T47D (cell line): ENCODE results near the gene PCYT1B.

Source experiments
- DNase-seq, 2 experiments: peaks; one replicate each; pipeline versions ENCODE4 v3.0.0 to v3.0.0-alpha.2; 2011 to 2012; ENCODE audit warnings: low read depth in 1 of 2, low spot score in 1 of 2
- JUND ChIP-seq: IDR thresholded peaks from 2 replicates; pipeline ENCODE4 v1.6.1; 2012; ENCODE audit warnings: low read depth
- in situ Hi-C: cut with HindIII; loops from 2 replicates; pipeline ENCODE4 v1.10.0; 2016; ENCODE audit warnings: low sequenced_read_pairs, low pct_unique_long_range_greater_than_20kb

The PCYT1B gene

GRCh38 chrX:24603191-24603590, 44.0 kb downstream of the PCYT1B start:
- TF ChIP-seq JUND, result no peak

GRCh38 chrX:24601858-24602257, 45.3 kb downstream of the PCYT1B start:
- no peak for TF ChIP-seq JUND
- in situ Hi-C loops, result no loop called here
- DNase-seq, result no peak

More at GRCh38 chrX:24603191-24603590, 44.0 kb downstream of the PCYT1B start:
- no peak for DNase-seq
- in situ Hi-C loops, result no loop called here

DNA sequence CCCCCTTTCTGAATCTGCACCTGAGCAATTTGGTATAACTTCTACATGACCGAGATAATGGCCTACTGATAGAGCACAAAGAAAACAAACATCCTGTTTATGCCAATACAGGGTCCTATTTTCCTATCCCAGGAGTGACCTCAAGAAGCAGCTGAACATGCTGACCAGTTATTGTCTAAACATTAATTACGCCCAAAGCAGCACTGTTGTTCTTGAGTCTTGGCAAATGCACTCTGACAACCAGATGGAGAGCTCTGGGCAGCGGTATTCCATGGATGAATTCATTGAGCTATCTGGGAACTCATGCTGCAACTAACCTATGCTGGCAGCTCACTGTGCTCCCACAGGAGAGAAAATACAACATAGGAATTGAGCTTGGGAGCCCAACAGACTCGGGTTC, 52.6 kb downstream of the PCYT1B start:
- no peak for TF ChIP-seq JUND
- in situ Hi-C loops, result no loop called here
- no peak for DNase-seq

GRCh38 chrX:24590111-24590510, 57.0 kb downstream of the PCYT1B start:
- in situ Hi-C loops, result no loop called here
- no peak for TF ChIP-seq JUND
- no peak for DNase-seq

DNA sequence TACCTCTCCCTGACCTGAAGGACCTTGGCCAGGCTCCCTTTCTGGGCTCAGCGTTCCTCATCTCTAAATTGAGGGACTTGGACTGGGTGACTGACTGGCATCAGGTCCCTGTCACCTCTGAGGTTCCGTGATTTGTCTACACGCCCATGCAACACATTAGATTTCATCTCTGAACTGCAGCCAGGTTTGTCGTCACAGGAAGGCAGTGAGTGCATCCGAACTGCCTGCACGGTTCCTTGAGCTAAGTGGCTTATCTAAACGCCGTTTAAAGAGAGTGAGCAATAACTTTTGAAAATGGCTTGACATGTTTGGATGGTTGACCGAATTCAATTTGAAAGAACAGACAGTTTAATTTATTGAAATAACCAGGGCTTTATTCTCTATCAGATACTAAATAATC, 70.1 kb downstream of the PCYT1B start:
- TF ChIP-seq JUND, result no peak
- in situ Hi-C loops, result no loop called here
- DNase-seq, result no peak

DNA sequence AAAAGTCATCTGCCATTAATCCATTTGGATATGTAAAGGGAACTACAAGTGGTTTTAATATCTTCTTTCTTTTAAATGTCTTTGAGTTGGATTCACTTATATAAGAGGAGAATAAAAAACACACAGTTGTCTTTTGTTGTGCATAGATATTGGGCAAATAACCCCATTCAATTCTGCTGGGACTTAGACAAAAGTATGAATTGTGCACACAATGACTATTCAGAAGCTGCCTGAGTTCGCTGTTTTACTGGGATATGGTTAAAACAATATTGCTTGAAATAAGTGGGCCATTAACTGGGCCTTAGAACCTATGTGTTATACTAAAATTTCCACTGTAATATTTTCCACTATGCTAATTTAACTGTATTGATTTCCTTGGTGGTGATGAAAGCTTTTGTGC, 71.7 kb downstream of the PCYT1B start:
- in situ Hi-C loops, result no loop called here
- no peak for DNase-seq
- no peak for TF ChIP-seq JUND

GRCh38 chrX:24574743-24575142, 72.4 kb downstream of the PCYT1B start:
- DNase-seq, result no peak
- TF ChIP-seq JUND, result no peak
- in situ Hi-C loops, result no loop called here

GRCh38 chrX:24567169-24567568, 80.0 kb downstream of the PCYT1B start:
- in situ Hi-C loops, result no loop called here
- no peak for TF ChIP-seq JUND
- no peak for DNase-seq

DNA sequence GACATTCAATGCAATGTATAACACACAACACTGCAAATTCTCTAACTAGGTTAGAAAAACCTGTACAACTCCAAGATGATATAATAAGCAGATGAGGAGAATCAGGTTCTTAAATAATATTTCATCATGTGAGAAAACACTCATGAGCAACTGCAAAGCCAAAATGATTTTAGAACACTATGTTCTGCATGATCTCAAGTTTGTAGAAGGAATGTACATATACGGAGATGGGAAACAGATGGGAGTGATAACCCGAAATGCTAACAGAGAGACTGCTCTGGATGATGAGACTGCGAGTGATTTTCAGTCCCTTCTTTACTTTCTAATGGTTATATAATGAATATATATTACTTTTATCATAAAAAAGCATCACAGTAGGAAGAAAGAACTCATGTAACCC, 80.9 kb downstream of the PCYT1B start:
- in situ Hi-C loops, result no loop called here
- DNase-seq, result no peak
- no peak for TF ChIP-seq JUND

DNA sequence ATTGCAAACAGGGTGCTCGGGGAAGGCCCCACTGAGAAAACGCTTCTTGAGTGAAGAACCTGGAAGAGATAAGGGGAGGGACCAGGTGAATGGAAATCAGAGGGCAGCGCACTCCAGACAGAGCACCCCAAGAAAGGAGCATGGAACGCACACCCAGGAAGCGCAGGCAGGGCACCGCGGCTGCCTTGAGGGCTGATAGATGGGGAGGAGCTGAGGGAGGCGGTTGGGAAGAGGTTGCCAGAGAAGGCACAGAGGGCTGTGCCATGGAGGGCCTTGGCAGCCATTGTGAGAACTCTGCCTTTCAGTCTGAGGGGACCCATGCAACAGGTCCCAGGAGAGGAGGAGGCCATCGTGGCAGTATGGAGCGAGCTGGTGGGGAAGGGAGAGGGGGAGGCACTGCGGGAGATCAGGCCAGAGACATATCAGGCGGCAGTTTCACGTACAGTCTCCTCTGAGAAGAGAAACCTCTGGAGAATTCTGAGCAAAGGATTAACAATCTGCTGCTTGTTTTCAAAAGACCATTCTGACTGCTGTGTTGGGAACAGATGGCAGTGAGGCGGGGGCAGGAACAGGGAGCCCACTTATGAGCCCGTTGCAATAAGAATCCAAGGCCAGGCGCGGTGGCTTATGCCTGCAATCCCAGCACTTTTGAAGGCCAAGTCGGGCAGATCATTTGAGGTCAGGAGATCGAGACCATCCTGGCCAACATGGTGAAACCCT, 83.7 kb downstream of the PCYT1B start:
- in situ Hi-C loops, result no loop called here
- no peak for TF ChIP-seq JUND
- DNase-seq, result no peak

- no peak for TF ChIP-seq JUND
- DNase-seq, result peak in 1 of 2 experiments; percentile 34
- in situ Hi-C loops, result no loop called here
Measured at GRCh38 chrX:24561121-24561520, 86.0 kb downstream of the PCYT1B start.

- in situ Hi-C loops, result no loop called here
- no peak for TF ChIP-seq JUND
- no peak for DNase-seq
Measured at GRCh38 chrX:24553011-24553410, 94.1 kb downstream of the PCYT1B start.

GRCh38 chrX:24550166-24550565, 97.0 kb downstream of the PCYT1B start:
- DNase-seq, result no peak
- TF ChIP-seq JUND, result no peak
- in situ Hi-C loops, result no loop called here

GRCh38 chrX:24547961-24548360, 99.2 kb downstream of the PCYT1B start:
- no peak for DNase-seq
- in situ Hi-C loops, result no loop called here
- TF ChIP-seq JUND, result no peak
